IPS-11a (cell line): ENCODE data around the gene TEX53.

Experiments used
- H3K4me3 ChIP-seq: one replicate; pipeline ENCODE4 v1.5.1; 2013; ENCODE audit warnings: low read depth, low read length, control low read depth

The TEX53 gene

DNA sequence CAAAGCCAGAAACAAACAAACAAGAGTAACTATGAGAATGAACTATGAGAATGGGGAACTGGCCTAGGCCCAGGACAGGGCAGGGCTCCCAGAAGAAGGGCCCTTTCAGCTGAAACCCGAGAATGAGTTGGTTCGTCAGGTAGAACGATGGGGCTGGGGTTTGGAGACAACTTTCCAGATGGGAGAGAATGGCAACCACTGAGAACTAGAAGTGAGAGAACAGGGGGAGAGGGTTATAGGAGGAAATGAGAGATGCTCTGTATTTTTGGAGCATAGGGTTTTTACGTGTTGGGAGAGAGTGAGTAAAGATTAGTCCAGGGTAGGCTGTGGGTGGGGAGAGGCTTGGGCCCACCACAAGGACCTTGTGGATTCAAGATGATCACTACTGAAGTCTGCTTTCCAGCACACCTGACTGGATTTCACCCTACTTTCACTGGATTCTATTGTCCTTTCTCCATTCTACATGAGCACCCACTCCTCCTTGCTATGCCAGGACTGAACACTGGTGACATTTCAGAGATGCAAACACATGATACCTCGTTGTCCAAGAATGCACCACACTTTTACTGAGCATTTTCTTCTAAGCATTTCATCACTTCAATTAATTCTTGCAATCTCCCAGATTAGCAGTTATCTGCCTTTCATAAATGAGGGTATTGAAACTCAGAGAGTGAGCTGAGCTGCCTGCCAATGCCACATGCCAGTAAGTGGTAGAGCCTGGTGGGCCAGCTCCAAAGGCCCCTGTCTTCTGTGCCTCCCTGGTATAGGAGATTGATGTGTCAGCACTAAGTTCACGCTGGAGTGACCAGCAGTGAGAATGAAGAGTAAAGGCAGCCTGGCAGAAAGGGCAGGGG, 49.7 kb downstream of the TEX53 start:
- no peak overlapping the region for H3K4me3 ChIP-seq

DNA sequence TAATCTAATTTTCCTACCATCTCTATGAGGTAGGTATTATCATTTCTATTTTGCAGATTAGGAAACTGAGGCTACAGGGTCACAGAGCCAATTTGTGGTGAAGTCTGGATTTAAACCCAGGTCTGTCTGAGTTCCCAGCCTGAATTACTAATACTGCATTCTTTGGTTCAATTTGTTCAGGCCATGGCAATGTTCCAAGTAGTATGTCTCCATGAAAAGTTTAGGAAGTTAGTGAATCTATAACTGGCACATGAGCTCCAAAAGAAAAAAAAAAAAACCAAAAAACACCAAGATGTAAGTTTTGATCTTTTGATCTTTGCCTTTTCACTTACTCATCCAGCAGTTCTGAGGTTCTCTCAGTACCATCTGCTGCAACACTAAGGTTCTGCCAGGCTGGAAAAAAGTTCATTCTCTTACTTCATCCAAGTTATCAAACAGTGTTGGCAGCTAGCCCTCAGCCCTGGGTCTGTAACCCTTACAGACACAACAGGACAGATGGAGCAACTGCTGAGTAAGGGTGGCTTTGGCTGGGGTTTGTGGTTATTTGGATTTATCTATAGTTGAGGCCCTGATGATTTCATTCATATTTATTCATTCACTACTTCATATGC, 50.9 kb downstream of the TEX53 start:
- no peak overlapping the region for H3K4me3 ChIP-seq
